ENCODE measurements around the gene PCSK6.

Gene PCSK6

DNA sequence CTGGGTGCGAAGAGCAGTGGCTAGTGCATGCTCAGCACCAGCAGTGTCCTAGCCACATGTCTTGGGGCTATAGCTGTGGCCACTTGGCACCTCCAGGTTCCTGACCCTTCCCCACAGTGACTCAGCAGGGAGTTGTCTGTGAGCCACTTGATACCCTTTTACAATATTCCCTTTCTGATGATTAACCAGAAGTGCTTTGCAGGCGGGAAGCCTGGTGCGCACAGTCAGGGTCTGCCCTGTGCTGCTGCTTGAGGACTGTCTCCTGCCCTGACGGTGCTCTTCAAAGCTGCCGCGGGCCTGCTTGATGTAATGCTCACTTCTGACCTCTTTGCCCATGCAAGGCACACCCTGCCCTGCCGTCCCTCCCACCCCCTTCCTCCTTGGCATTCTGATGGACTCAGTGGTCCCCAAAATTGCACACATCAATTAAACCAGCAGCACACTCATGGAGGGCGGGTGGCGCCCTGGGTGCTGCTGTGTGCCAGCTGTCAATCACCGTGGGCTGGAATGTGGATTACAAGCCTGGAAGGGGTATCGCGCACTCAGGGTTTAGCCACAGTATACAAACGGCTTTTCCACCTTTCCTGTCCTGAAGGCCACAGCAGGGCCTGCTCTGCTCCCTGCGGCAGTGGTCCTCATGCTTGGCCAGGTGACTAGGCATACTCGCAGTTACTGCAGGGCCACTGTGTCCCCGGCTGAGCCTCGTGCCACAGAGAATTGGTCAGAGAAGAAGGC, 40.9 kb upstream of the PCSK6 start:
- ATAC-seq = no peak
- TF ChIP-seq, protein P1, sequence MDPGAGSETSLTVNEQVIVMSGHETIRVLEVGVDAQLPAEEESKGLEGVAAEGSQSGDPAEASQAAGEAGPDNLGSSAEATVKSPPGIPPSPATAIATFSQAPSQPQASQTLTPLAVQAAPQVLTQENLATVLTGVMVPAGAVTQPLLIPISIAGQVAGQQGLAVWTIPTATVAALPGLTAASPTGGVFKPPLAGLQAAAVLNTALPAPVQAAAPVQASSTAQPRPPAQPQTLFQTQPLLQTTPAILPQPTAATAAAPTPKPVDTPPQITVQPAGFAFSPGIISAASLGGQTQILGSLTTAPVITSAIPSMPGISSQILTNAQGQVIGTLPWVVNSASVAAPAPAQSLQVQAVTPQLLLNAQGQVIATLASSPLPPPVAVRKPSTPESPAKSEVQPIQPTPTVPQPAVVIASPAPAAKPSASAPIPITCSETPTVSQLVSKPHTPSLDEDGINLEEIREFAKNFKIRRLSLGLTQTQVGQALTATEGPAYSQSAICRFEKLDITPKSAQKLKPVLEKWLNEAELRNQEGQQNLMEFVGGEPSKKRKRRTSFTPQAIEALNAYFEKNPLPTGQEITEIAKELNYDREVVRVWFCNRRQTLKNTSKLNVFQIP (CRISPR knock-in tag; IDR thresholded peaks at IDR 0.05; ENCODE audit: borderline replicate concordance, low read depth) = no peak
- TF ChIP-seq ZNF8 (CRISPR knock-in tag; IDR thresholded peaks at IDR 0.05) = no peak

DNA sequence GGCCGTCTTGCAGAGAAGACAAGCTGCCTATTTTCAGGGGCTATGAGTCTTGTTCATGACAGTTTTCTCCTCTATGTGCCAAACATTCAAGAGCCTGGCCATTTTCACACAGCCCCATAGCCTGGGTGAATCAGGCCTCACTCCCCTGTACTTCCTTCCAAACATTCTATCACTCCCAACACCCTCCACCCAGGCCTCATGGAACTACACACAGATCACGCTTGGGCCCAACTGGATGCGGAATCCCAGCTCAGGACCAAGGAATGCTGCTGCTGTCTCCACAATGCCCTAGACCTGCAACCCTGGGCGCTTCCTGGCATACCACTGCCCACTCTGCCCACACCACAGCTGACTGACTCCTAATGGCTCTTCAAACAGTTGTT, 39.4 kb upstream of the PCSK6 start:
- ATAC-seq = no peak
- no peak for TF ChIP-seq ESRRG (CRISPR knock-in tag; IDR thresholded peaks at IDR 0.05)
- no peak for TF ChIP-seq CSDC2 (CRISPR knock-in tag; IDR thresholded peaks at IDR 0.05)
- no peak for TF ChIP-seq OSR1 (CRISPR knock-in tag; IDR thresholded peaks at IDR 0.05)
- TF ChIP-seq, protein P2, sequence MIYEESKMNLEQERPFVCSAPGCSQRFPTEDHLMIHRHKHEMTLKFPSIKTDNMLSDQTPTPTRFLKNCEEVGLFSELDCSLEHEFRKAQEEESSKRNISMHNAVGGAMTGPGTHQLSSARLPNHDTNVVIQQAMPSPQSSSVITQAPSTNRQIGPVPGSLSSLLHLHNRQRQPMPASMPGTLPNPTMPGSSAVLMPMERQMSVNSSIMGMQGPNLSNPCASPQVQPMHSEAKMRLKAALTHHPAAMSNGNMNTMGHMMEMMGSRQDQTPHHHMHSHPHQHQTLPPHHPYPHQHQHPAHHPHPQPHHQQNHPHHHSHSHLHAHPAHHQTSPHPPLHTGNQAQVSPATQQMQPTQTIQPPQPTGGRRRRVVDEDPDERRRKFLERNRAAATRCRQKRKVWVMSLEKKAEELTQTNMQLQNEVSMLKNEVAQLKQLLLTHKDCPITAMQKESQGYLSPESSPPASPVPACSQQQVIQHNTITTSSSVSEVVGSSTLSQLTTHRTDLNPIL (CRISPR knock-in tag; IDR thresholded peaks at IDR 0.05; ENCODE audit: low read depth) = no peak
- TF ChIP-seq PPARA (CRISPR knock-in tag; IDR thresholded peaks at IDR 0.05; ENCODE audit: borderline replicate concordance) = no peak
- TF ChIP-seq, protein P3, sequence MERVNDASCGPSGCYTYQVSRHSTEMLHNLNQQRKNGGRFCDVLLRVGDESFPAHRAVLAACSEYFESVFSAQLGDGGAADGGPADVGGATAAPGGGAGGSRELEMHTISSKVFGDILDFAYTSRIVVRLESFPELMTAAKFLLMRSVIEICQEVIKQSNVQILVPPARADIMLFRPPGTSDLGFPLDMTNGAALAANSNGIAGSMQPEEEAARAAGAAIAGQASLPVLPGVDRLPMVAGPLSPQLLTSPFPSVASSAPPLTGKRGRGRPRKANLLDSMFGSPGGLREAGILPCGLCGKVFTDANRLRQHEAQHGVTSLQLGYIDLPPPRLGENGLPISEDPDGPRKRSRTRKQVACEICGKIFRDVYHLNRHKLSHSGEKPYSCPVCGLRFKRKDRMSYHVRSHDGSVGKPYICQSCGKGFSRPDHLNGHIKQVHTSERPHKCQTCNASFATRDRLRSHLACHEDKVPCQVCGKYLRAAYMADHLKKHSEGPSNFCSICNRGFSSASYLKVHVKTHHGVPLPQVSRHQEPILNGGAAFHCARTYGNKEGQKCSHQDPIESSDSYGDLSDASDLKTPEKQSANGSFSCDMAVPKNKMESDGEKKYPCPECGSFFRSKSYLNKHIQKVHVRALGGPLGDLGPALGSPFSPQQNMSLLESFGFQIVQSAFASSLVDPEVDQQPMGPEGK (CRISPR knock-in tag; IDR thresholded peaks at IDR 0.05; ENCODE audit: borderline replicate concordance) = no peak
- TF ChIP-seq ISL1 (CRISPR knock-in tag; IDR thresholded peaks at IDR 0.05) = no peak
- no peak for TF ChIP-seq ZNF565 (CRISPR knock-in tag; conservative IDR thresholded peaks at IDR 0.05; ENCODE audit: low read depth)
- no peak for TF ChIP-seq GLIS3 (CRISPR knock-in tag; IDR thresholded peaks at IDR 0.05)
- TF ChIP-seq ZFP3 (CRISPR knock-in tag; IDR thresholded peaks at IDR 0.05) = no peak
- no peak for TF ChIP-seq TCF4 (CRISPR knock-in tag; IDR thresholded peaks at IDR 0.05; ENCODE audit: borderline replicate concordance)
- TF ChIP-seq RARB (CRISPR knock-in tag; IDR thresholded peaks at IDR 0.05) = no peak
- TF ChIP-seq TOX (CRISPR knock-in tag; IDR thresholded peaks at IDR 0.05; ENCODE audit: borderline replicate concordance) = no peak
- no peak for TF ChIP-seq ZC3H10 (CRISPR knock-in tag; IDR thresholded peaks at IDR 0.05)
- TF ChIP-seq ZFP30 (CRISPR knock-in tag; IDR thresholded peaks at IDR 0.05) = no peak
- TF ChIP-seq, protein P4, sequence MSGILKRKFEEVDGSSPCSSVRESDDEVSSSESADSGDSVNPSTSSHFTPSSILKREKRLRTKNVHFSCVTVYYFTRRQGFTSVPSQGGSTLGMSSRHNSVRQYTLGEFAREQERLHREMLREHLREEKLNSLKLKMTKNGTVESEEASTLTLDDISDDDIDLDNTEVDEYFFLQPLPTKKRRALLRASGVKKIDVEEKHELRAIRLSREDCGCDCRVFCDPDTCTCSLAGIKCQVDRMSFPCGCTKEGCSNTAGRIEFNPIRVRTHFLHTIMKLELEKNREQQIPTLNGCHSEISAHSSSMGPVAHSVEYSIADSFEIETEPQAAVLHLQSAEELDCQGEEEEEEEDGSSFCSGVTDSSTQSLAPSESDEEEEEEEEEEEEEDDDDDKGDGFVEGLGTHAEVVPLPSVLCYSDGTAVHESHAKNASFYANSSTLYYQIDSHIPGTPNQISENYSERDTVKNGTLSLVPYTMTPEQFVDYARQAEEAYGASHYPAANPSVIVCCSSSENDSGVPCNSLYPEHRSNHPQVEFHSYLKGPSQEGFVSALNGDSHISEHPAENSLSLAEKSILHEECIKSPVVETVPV (CRISPR knock-in tag; IDR thresholded peaks at IDR 0.05) = no peak
- no peak for TF ChIP-seq ZNF70 (CRISPR knock-in tag; IDR thresholded peaks at IDR 0.05)
- TF ChIP-seq, protein P5, sequence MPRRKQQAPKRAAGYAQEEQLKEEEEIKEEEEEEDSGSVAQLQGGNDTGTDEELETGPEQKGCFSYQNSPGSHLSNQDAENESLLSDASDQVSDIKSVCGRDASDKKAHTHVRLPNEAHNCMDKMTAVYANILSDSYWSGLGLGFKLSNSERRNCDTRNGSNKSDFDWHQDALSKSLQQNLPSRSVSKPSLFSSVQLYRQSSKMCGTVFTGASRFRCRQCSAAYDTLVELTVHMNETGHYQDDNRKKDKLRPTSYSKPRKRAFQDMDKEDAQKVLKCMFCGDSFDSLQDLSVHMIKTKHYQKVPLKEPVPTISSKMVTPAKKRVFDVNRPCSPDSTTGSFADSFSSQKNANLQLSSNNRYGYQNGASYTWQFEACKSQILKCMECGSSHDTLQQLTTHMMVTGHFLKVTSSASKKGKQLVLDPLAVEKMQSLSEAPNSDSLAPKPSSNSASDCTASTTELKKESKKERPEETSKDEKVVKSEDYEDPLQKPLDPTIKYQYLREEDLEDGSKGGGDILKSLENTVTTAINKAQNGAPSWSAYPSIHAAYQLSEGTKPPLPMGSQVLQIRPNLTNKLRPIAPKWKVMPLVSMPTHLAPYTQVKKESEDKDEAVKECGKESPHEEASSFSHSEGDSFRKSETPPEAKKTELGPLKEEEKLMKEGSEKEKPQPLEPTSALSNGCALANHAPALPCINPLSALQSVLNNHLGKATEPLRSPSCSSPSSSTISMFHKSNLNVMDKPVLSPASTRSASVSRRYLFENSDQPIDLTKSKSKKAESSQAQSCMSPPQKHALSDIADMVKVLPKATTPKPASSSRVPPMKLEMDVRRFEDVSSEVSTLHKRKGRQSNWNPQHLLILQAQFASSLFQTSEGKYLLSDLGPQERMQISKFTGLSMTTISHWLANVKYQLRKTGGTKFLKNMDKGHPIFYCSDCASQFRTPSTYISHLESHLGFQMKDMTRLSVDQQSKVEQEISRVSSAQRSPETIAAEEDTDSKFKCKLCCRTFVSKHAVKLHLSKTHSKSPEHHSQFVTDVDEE (CRISPR knock-in tag; IDR thresholded peaks at IDR 0.05) = no peak
- TF ChIP-seq SNAI2 (CRISPR knock-in tag; IDR thresholded peaks at IDR 0.05) = no peak

Data from SK-N-SH treated with all-trans-retinoic acid at 6 μM for 48 hours (cell line).